K562 (cell line): ENCODE data around the gene CRTAP. TPM values are rescaled to one million over a fixed set of nuclear protein-coding genes. Genes with fewer than 3 reads are reported as not detected.
"Not testable (repeated sequence)": the region's sequence is repeated elsewhere in the genome, so short reads cannot be mapped to it uniquely, and the experiment has no call there.

Experiments
- ATAC-seq: fragments of 200-7000 bp; cut with Tn5 transposase; 3 replicates; pipeline ENCODE4 v1.9.1; 2020; ENCODE audit warnings: moderate library complexity
- BruUV-seq: library from RNA; stranded (reverse); fragments of 400-500 nt; replicated peaks from 2 replicates; lab custom pipeline; 2021; lab: Mats Ljungman, UMichigan
- CTCF ChIA-PET: fragments of 300-600 bp; formaldehyde crosslinking; extraction: SDS; loops from one replicate; lab custom pipeline; 2021; ENCODE audit warnings: low intra/inter-chr PET ratio; lab: Yijun Ruan, JAX
- POLR2A ChIA-PET: fragments of 300-600, 350-650 bp; sonication (Branson Sonifier 250); formaldehyde crosslinking; extraction: SDS; loops from one replicate; lab custom pipeline; 2021; ENCODE audit warnings: antibody characterized with exemption, inconsistent platforms; lab: Yijun Ruan, JAX
- DNase-seq, 4 experiments: peaks; one replicate each; pipeline versions ENCODE4 v3.0.0 to v3.0.0-alpha.2; 2011 to 2018; ENCODE audit warnings: low spot score in 3 of 4, mixed read lengths in 3 of 4; ENCODE audit errors: extremely low read depth in 1 of 4
- FAIRE-seq: peaks from 2 replicates; lab custom pipeline; 2011; peaks lifted over from hg19 to GRCh38; lab: Jason Lieb, UNC
- H2AFZ ChIP-seq: 2 replicates; pipeline ENCODE4 v1.6.0; 2011; ENCODE audit warnings: low read depth, low read length, control low read depth, inconsistent platforms
- H3K27ac ChIP-seq: fragments of 200-600 bp; 3 replicates; pipeline ENCODE4 v1.8.0; 2011; ENCODE audit warnings: low read depth, mild to moderate bottlenecking, control low read depth, inconsistent platforms, low read length, moderate library complexity, mixed read lengths; ENCODE audit errors: extremely low read depth
- H3K27me3 ChIP-seq, 2 experiments: fragments of 300-600 bp in 1 of 2; 2 replicates in 1 of 2; 3 replicates in 1 of 2; pipeline versions ENCODE4 v1.6.0 to v1.8.0; 2011; ENCODE audit warnings: inconsistent platforms in 2 of 2, low read length in 2 of 2, mild to moderate bottlenecking in 1 of 2, mixed read lengths in 1 of 2, moderate library complexity in 1 of 2; ENCODE audit not compliant: control insufficient read depth in 2 of 2, insufficient read depth in 2 of 2
- H3K36me3 ChIP-seq: fragments of 300-600 bp; 3 replicates; pipeline ENCODE4 v1.8.0; 2011; ENCODE audit warnings: mild to moderate bottlenecking, low read length, inconsistent platforms; ENCODE audit not compliant: control insufficient read depth, insufficient read depth
- H3K4me1 ChIP-seq, 2 experiments: fragments of 200-600 bp in 1 of 2; replicated peaks in 1 of 2; 2 replicates in 1 of 2; 3 replicates in 1 of 2; pipeline versions ENCODE4 v1.5.1 to v1.8.0; 2011; ENCODE audit warnings: inconsistent platforms in 2 of 2, low read length in 2 of 2, mild to moderate bottlenecking in 1 of 2, mixed read lengths in 1 of 2, moderate library complexity in 1 of 2; ENCODE audit not compliant: control insufficient read depth in 2 of 2, insufficient read depth in 2 of 2
- H3K4me2 ChIP-seq: 2 replicates; pipeline ENCODE4 v1.6.1; 2011; ENCODE audit warnings: low read length, control low read depth, inconsistent platforms, mixed read lengths; ENCODE audit not compliant: insufficient read depth
- H3K4me3 ChIP-seq: fragments of 200-600 bp; sonication (generic), shearing (Covaris generic); 2 replicates; pipeline ENCODE4 v1.5.1; 2016; ENCODE audit warnings: control low read depth, inconsistent platforms
- H3K79me2 ChIP-seq: fragments of 200-600 bp; 3 replicates; pipeline ENCODE4 v1.8.0; 2011; ENCODE audit warnings: low read length, inconsistent platforms; ENCODE audit not compliant: control insufficient read depth, insufficient read depth
- H3K9ac ChIP-seq, 2 experiments: 2 replicates each; pipeline versions ENCODE4 v1.6.0 to v1.6.1; 2011; ENCODE audit warnings: low read depth in 2 of 2, low read length in 2 of 2, control low read depth in 1 of 2, inconsistent platforms in 1 of 2, mild to moderate bottlenecking in 1 of 2, mixed read lengths in 1 of 2; ENCODE audit not compliant: insufficient read depth in 1 of 2
- H3K9me1 ChIP-seq: one replicate; pipeline ENCODE4 v1.6.0; 2011; ENCODE audit warnings: inconsistent platforms, mild to moderate bottlenecking, low read length, moderate library complexity; ENCODE audit not compliant: control insufficient read depth, insufficient read depth
- H3K9me3 ChIP-seq: replicated peaks from 2 replicates; pipeline ENCODE4 v1.5.1; 2011; ENCODE audit warnings: low read depth, low read length, inconsistent platforms; ENCODE audit not compliant: control insufficient read depth, insufficient read depth
- H4K20me1 ChIP-seq: replicated peaks from 2 replicates; pipeline ENCODE4 v1.6.1; 2011; ENCODE audit warnings: low read length, inconsistent platforms, mixed read lengths; ENCODE audit not compliant: control insufficient read depth, insufficient read depth
- CTCF ChIP-seq, 3 experiments: IDR thresholded peaks in 2 of 3; conservative IDR thresholded peaks in 1 of 3; 2 replicates each; pipeline ENCODE4 v1.5.1; 2011 to 2012; ENCODE audit warnings: low read length in 3 of 3, mild to moderate bottlenecking in 3 of 3, control low read depth in 2 of 3, improper control_type of control experiment in 1 of 3, inconsistent platforms in 1 of 3, low read depth in 1 of 3, mixed read lengths in 1 of 3, moderate library complexity in 1 of 3; ENCODE audit not compliant: insufficient read depth in 2 of 3
- E2F8 ChIP-seq: fragments of 450-650 bp; IDR thresholded peaks from 2 replicates; pipeline ENCODE4 v1.7.1; 2018; ENCODE audit warnings: mild to moderate bottlenecking, low read depth; ENCODE audit not compliant: partially characterized antibody
- KDM4B ChIP-seq, 2 experiments: fragments of 450-650 bp in 1 of 2; sonication (generic) in 1 of 2; IDR thresholded peaks; 2 replicates each; pipeline ENCODE4 v1.6.1; 2016 to 2017; ENCODE audit warnings: borderline replicate concordance in 2 of 2, antibody characterized with exemption in 1 of 2, low read depth in 1 of 2, mild to moderate bottlenecking in 1 of 2
- WGBS: fragments of 100-300 bp; shearing (Covaris generic); methylation state at CpG from one replicate; pipeline ENCODE4 v1.1.6; 2016; ENCODE audit warnings: low coverage, mixed read lengths; ENCODE audit not compliant: insufficient coverage; ENCODE audit errors: missing lambda C conversion rate; 5-methylcytosine and 5-hydroxymethylcytosine counted together
- in situ Hi-C: fragments of 300-500 bp; cut with MboI; formaldehyde crosslinking; loops from 4 replicates; pipeline ENCODE4 v1.15.0; 2018; ENCODE audit warnings: inconsistent platforms, mixed read lengths
- intact Hi-C: fragments of 100-400 bp; cut with micrococcal nuclease; formaldehyde crosslinking; loops from 2 replicates; pipeline ENCODE4 v1.14.2; 2022
- polyA plus RNA-seq, 8 experiments: library from polyadenylated mRNA; depleted of rRNA in 4 of 8; stranded (reverse) in 5 of 8; unstranded in 3 of 8; fragments of >200 nt; fragmentation: Nextera tagmentation in 2 of 8; fragmentation: Illumina TruSeq in 1 of 8; extraction: Ambion mirVana in 2 of 8; extraction: Trizol in 1 of 8; gene quantifications; 2 replicates each; pipeline versions ENCODE4 v1.2.1 to v1.2.3, GENCODE V29; 2011 to 2014; ENCODE audit warnings: inconsistent platforms in 1 of 8, missing spikeins in 1 of 8
- total RNA-seq, 7 experiments: library from RNA; depleted of rRNA in 6 of 7; stranded (reverse); fragments of >200 nt in 6 of 7; fragmentation: Illumina TruSeq in 2 of 7; extraction: Trizol in 2 of 7; gene quantifications; 2 replicates each; pipeline versions ENCODE4 v1.2.1 to v1.2.3, GENCODE V29; 2011 to 2021; ENCODE audit warnings: low replicate concordance in 1 of 7

The CRTAP gene
- total and polyA plus RNA-seq, 9 of the 15 experiments (the other 6 are each of a cell fraction or from before 2014, with no cell fraction given): 10.0 to 121 (median 53.0) TPM

- H3K27ac ChIP-seq, BruUV-seq, H2AFZ ChIP-seq, H3K27me3 ChIP-seq, H3K9me3 ChIP-seq, H3K4me3 ChIP-seq, H3K4me2 ChIP-seq, DNase-seq, in situ Hi-C loops, H3K9ac ChIP-seq, FAIRE-seq, CTCF ChIA-PET, H3K9me1 ChIP-seq, ATAC-seq: not testable (repeated sequence)
- Histone ChIP-seq H3K4me1 (peaks cover 3 to 11% of the 10 kb centered on the region in 2 experiments; a peak in 3 of 5 replicates), H3K36me3 (peaks cover 12% of the 10 kb centered on the region; the same call in 2 of the 3 replicates), H3K79me2 (peaks cover 61% of the 10 kb centered on the region), H4K20me1 (peaks cover 15% of the 10 kb centered on the region; the same call in 1 of the 2 replicates)
- intact Hi-C loops: loop anchor here (10.0 kb wide), 1 partner anchor 565 kb away; no protein-coding TSS in a partner anchor
- POLR2A ChIA-PET: interaction anchor here (1.0 kb wide), 2 partner anchors 10 to 13 kb away, joined by 3 read pairs; no protein-coding TSS in a partner anchor
- 67% methylated on average over 6 of the region's 6 CpGs for WGBS
These were observed 34.0 kb upstream of the CRTAP start for GRCh38 chr3:33079813-33080212.

- no peak for DNase-seq
- Histone ChIP-seq H3K9me3 (no peaks in the 10 kb centered on the region), H3K36me3 (peaks cover 5% of the 10 kb centered on the region; the same call in 2 of the 3 replicates), H3K4me1 (peaks cover 3 to 11% of the 10 kb centered on the region in 2 experiments; a peak in 3 of 5 replicates), H3K9ac (no peak overlapping the region), H3K4me3 (no peak overlapping the region), H2AFZ (no peak overlapping the region), H3K27me3 (no peaks in the 10 kb centered on the region), H3K79me2 (peaks cover 71% of the 10 kb centered on the region), H3K4me2 (no peak overlapping the region), H3K9me1 (no peaks in the 10 kb centered on the region), H4K20me1 (peaks cover 15% of the 10 kb centered on the region; the same call in 1 of the 2 replicates), H3K27ac (no peak overlapping the region)
- no peak for FAIRE-seq
- no TSS peak for BruUV-seq
- TF ChIP-seq E2F8: no peak
- TF ChIP-seq KDM4B (IDR thresholded peaks at IDR 0.05; ENCODE audit: borderline replicate concordance in 2 of 2, low read depth in 1 of 2): no peak
- TF ChIP-seq CTCF (IDR thresholded peaks at IDR 0.05 in 2 of 3, conservative IDR thresholded peaks at IDR 0.05 in 1 of 3; ENCODE audit: insufficient read depth in 2 of 3, low read depth in 1 of 3, low read length in 3 of 3): 0 out of 6 replicates have a peak, but pooled peaks of 1 of the 3 experiments have one; percentile 14
- POLR2A ChIA-PET: interaction anchor here (1.4 to 6.0 kb wide), 2 partner anchors 12 to 14 kb away, joined by 6 to 71 read pairs; partner anchors contain the start of genes GLB1 and TMPPE
- ATAC-seq: peak; percentile 23; the same call in 2 of the 3 replicates
- in situ Hi-C loops: no loop called here
- intact Hi-C loops: no loop called here
- CTCF ChIA-PET: no interaction called here
These were observed 32.0 kb upstream of the CRTAP start for GRCh38 chr3:33081812-33082211.
